ENCODE data around the gene DLEU7. TPM values are rescaled to one million over a fixed set of nuclear protein-coding genes. Genes with fewer than 3 reads are reported as not detected.

The DLEU7 gene
- not detected in 2 replicates for total RNA-seq

GRCh38 chr13:50843257-50844083 lies at the start of gene DLEU7:
Gene DLEU7, minus strand, starts transcription at chr13:50843692. Its CDS starts 46 bp downstream, at chr13:50843646.

Small RNA genes lying within 50 kb of the gene (small RNA-seq; reads per million reads assigned to genes)
- 2.1 reads per million, percentile 81 among the genes with 10 or more reads in this experiment for gene RNA5SP28

Other genes starting within 250 kb of the DLEU7 start
- 16.7 and 18.4 TPM in 2 replicates for gene RNASEH2B, start 66.1 kb upstream of the DLEU7 start, total RNA-seq

Data from vein endothelial cell (primary cell).